GM13977 (cell line): Measurements from ENCODE around the gene INTS7.
A peak's percentile ranks its signal among the peaks of the same experiment; 100 is the strongest.

Experiments
- DNase-seq: peaks from one replicate; pipeline ENCODE4 v3.0.0; 2012; ENCODE audit warnings: low spot score
- in situ Hi-C: fragments of 300-500 bp; cut with MboI; formaldehyde crosslinking; loops from one replicate; pipeline ENCODE4 v1.12.0; 2022; ENCODE audit warnings: low sequenced_read_pairs, low pct_unique_long_range_greater_than_20kb, mixed read lengths, inconsistent platforms; ENCODE audit not compliant: unreplicated experiment
- TF ChIP-seq, protein P1 (sequence below): IDR thresholded peaks from 2 replicates; pipeline ENCODE4 v1.5.1; 2012; ENCODE audit warnings: mild to moderate bottlenecking, control low read depth; ENCODE audit not compliant: insufficient read depth; ENCODE audit errors: extremely low read depth, missing control alignments

INTS7 gene

DNA sequence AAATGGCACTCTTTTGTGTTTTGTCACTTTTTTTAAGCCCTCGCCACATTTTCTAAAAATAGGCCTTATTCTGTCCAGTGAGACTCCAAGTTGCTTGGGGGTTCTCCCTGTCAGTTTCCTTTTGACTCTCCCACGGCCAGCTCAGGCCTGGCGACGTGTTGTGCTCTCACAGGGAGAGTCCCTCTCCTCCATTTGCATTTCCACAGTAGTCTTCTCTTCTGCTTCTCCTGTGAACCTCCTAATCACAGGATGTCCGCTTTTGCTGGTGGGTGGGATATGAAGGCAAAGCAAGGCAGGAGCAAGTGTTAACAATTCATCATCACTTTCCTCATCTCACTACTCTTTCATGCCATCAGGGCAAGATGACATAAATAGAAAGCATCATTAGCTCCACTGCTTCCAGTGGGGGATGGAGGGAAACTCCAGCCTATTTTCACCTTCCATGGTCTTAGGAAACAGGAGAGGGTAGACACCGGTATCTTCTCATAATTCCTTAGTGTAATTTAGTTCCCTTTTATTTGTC, 99.8 kb downstream of the INTS7 start:
- in situ Hi-C loops = no loop called here
- DNase-seq = peak; percentile 84
- TF ChIP-seq, protein P1, sequence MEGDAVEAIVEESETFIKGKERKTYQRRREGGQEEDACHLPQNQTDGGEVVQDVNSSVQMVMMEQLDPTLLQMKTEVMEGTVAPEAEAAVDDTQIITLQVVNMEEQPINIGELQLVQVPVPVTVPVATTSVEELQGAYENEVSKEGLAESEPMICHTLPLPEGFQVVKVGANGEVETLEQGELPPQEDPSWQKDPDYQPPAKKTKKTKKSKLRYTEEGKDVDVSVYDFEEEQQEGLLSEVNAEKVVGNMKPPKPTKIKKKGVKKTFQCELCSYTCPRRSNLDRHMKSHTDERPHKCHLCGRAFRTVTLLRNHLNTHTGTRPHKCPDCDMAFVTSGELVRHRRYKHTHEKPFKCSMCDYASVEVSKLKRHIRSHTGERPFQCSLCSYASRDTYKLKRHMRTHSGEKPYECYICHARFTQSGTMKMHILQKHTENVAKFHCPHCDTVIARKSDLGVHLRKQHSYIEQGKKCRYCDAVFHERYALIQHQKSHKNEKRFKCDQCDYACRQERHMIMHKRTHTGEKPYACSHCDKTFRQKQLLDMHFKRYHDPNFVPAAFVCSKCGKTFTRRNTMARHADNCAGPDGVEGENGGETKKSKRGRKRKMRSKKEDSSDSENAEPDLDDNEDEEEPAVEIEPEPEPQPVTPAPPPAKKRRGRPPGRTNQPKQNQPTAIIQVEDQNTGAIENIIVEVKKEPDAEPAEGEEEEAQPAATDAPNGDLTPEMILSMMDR = no peak

DNA sequence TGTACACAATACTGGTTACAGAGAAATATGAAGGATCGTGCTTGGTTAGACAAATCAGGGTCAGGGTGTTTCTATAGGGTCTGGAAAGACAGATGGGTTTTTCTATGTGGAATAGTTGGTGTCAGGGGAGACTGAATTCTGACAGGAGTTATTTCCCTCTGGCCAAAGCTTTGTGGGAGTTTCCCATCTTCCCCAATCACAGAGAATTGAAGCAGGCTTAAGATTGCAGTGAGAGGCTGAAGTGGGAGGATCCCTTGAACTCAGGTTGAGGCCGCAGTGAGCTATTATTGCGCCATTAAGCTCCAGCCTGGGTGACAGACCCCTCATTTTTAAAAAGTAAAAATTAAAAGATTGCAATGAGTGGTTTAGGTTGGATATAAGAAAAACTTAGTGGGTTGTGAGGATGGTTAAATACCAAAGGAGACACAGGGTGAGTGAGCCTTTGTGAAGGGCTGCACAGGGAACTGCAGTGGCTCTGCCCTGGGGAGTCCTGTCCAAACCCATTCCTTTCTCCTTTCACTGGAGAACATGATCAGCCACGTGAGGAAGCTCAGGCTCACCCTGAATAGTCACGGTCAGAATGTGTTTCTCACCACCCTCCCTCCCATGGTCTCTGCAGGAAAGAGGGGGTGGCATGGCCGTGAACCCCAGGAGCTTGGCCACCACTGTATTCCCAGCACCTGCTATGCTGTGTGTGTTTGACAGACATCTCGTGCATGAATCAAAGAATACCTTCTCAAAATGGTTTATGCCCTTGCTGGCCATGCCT, 101.2 kb downstream of the INTS7 start:
- TF ChIP-seq, protein P1 = no peak
- no peak for DNase-seq
- in situ Hi-C loops = no loop called here

DNA sequence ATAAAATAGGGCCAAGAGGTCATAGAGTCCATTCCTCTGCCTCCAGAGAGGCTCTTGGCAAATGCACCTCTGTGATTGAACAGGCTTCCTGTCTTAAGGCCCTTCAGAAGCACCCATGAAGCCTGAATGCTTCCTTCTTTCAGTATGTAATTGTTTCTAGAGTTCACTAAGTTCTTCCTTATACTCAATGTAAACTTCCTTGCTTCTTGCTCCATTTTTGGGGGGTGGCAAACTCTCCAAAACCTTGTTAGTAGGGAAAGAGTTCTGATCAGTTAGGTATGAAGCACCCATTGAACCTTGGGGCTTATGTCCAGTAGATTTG, 102.5 kb downstream of the INTS7 start:
- TF ChIP-seq, protein P1 = no peak
- in situ Hi-C loops = no loop called here
- DNase-seq = no peak

DNA sequence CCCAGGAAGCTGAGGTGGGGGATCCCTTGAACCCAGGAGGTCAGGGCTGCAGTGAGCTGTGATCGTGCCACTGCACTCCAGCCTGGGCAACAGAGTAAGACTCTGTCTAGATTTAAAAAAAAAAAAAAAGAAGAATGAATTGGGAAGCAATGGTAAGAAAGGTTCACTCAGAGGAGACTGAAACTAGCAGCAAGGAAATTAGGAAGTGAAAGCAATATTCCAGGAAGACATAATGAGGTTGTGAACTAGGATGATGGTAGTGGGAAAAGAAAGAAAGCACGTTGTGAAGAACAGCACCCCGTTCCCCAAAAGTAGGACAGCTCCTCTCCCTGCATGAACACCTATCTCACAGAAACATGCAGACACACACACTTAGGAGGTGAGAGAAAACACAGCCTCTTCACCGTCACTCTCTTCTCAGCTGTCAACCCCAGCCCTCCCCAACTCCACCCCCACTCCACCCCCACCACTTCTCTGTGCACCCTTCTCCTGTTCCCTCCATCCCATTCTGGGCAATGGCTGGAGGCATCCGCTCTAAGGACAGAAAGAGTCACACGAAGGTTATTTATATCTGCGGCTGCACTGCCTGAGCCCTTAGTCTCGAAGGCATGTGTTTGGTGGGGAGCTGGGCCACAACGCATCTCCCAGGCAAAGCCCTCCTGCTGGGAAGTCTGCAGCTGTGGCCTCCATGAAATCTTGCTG, 103.0 kb downstream of the INTS7 start:
- DNase-seq = no peak
- TF ChIP-seq, protein P1 = no peak
- in situ Hi-C loops = no loop called here

DNA sequence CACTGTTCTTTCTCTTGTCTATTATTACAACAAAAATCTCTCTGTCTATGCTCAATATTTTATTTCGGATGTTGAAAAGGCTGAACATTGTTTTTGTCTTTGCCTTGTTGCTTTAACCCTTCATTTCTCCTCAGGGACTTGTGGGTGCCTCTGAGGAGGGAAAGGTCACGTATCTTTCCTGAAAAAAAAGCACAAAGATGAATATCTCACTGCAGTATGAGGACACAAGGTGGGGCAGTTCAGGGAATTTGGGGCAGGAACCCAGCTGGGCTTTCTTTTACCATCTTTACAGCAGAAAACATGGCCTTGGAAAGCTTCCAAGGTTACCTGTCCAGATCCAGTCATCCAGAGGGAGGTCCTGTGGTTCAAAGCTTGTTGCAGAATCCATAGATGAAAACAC, 105.7 kb downstream of the INTS7 start:
- in situ Hi-C loops = no loop called here
- TF ChIP-seq, protein P1 = no peak

DNA sequence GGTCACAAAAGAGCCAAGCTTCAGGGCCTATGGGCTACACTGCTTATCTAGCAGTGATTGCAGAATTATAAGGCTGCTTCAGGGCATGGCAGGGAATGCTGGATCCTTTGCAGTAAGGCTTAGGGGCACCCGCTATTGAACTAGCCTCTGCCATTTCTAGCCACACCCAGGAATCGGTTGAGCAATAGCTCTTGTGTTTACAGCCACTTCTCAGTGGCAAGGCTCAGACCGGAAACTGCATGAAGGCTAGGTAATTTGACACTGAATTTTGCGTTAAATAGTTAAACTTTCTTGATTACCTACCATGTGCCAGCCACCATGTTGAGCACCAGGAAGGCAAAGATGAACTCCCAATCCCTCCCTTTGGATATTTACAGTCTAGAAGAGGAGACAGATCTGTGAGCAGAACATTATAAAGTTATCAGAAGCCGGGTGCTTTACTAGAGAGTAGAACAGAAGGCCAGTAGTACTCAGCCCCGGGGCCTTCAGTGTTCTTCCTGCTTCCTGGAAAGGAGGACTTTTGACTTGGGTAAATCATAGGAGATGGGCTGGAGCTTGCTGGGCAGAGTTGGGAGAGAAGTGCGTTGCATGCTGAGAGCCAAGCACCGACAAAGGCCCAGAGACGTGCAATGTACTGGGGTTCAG, 106.2 kb downstream of the INTS7 start:
- TF ChIP-seq, protein P1 = no peak
- in situ Hi-C loops = no loop called here
- no peak for DNase-seq

More for the DNA sequence above, 105.7 kb downstream of the INTS7 start:
- DNase-seq = no peak
